Activated CD4-positive, CD25-positive, alpha-beta regulatory T cell treated with anti-CD3 and anti-CD28 coated beads, Interleukin-2, amount 50 U/mL, for 72 hours (primary cell): ENCODE data around the gene OPHN1.
"Not testable (repeated sequence)": the region's sequence is repeated elsewhere in the genome, so short reads cannot be mapped to it uniquely, and the experiment has no call there.

ENCODE experiments used
- DNase-seq: peaks from one replicate; pipeline ENCODE4 v3.0.0; 2021

OPHN1 gene

GRCh38 chrX:68420559-68420958, 12.7 kb downstream of the OPHN1 start:
- DNase-seq = no peak

- DNase-seq = no peak
These were observed 13.3 kb downstream of the OPHN1 start for GRCh38 chrX:68419975-68420374.

DNA sequence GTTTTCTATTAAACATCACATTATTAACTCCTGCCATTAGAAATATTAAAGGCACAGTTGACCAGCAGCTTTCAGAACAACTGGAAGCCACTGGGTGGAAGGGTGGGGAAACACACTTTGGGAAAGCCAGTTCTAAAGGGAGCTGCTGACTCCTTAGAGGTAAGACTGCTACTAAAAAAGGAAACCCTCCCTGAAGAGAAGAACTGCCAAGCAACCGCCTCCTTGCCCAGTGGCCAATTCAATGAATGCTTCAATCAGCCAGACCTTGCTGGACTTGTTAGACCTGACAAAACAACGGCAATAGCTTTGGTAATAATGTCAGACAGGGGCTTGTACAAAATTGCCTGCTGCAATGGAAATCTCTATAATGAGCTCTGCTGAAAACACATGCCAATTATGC, 15.6 kb downstream of the OPHN1 start:
- DNase-seq = no peak

DNA sequence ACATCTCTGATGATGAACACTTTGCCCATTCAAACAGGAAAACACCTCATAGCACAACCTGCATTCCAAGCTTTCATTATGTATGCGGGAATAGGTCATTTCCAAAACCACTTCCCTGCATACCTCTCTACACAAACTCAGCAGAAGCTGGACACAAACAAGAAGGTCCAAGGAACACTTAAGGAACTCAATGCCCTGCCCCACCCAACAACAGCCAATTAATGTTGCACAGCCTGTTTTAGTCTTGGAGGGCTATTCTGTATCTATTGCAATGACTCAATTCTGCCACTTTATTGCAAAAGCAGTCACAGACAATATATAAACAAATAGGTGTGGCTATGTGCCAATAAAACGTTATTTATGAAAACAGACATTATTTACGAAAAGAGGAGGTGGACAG, 16.7 kb downstream of the OPHN1 start:
- no peak for DNase-seq

DNA sequence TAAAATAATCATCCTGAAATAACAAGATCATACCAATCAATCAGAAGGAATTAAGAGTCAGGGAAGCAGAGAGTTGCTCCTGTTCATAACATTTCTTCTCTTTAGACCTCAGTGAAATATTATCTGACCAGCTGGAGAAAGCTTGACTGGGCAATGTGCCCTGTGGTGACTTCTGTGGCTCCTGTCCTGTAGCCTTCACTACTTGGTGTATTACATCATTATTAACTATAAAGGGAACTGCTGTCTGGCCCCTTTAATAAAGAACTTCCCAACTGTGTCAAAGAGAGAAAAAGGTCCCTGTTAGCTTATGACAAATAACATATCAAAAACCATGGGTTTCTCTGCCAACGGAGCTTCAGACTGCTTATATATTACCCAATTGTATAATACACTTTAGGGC, 18.0 kb downstream of the OPHN1 start:
- DNase-seq = no peak

- DNase-seq = no peak
These were observed 20.0 kb downstream of the OPHN1 start for GRCh38 chrX:68413254-68413653.

GRCh38 chrX:68411729-68412128, 21.6 kb downstream of the OPHN1 start:
- DNase-seq = no peak

GRCh38 chrX:68409194-68409593, 24.1 kb downstream of the OPHN1 start:
- DNase-seq = no peak

DNA sequence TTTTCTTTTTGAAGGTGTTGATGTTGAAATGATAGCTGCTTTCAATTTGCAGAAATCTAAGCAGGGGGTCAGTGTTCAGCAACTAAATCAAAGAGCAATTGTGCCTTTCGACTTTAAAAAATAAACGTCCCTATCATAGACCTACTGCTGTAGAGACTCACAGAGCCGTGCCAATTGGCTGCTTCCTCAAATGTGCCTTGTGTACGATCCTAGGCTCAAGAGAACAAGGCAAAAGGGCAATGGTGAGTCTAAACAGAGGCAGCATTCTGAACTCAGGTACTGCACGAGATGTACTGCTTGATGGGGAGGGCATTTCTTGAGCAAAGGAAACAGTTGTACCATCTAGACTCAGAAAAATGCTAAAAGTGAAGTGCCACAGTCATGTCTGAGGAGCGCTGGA, 29.8 kb downstream of the OPHN1 start:
- no peak for DNase-seq

DNA sequence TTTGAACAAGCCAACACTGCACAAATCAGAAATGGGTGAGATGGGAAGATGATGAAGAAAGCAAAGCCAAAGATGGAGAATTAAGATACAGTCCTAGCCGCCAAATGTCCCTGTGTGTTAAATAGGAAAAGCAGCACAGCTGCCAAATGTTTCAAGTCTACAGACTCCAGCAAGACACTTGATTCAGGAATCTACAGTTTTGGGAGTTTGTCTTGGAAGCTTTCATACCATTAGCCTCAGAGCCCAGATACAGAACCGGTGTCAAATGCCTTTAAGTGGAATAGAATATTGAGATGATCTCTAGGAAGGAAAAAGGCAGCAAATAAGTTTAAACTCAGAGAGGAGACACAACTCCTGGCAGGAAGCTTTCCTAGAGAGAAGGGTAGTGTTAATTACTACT, 30.3 kb downstream of the OPHN1 start:
- no peak for DNase-seq

GRCh38 chrX:68402094-68402493, 31.2 kb downstream of the OPHN1 start:
- no peak for DNase-seq

DNA sequence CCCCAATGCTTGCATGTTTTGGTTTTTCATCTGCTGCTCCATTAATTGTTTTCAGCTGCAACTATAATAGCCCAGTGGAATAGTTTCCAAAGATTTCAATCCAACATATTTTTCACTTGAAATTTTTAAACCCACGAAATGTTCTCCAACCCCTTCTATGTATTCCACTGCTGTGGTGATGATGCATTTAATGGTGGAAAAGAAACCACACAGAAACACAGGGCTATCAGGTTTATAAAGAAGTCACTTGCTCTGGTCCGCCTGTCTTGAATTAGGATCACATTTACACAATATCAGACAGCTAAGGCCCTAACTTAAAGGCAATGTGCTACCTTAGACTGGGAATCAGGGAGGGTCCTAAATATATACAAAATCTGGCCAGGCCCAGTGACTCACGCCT, 35.0 kb downstream of the OPHN1 start:
- no peak for DNase-seq

GRCh38 chrX:68396953-68397352, 36.3 kb downstream of the OPHN1 start:
- no peak for DNase-seq

DNA sequence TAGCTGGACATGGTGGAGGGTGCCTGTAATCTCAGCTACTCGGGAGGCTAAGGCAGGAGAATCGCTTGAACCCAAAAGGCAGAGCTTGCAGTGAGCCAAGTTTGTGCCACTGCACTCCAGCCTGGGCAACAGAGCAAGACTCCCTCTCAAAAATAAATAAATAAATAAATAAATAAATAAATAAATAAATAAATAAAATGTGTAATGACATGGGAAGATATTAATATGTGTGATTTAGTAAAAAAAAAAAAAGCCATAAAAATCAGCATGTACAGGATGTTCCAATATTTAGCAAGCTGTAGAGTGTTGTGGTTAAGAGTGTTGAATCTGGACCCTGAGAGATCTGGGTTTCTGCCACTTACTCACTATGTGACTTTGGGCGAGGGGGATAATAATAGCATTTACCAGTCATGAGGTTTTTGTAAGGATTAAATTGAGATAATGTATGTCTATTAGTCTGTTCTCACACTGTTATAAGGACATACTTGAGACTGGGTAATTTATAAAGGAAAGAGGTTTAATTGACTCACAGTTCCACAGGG, 43.8 kb downstream of the OPHN1 start:
- DNase-seq = not testable (repeated sequence)

DNA sequence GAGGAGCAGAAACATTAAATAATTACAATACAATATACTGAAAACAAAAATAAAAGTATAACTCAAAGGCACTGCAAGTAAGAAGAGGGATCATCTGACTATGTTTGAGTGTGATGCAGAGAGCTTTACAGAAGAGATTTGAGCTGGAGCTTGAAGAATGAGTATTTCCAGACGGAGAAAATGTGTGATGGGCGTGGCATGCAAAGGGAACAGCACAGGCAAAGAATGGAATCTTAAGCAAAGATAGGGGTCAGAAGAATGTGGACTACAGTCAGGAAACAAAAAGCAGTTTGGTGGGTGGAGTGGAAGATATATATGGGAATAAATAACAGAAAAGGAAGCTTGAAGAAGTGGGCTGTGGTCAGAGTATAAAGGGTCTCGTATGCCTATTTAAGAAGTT, 45.5 kb downstream of the OPHN1 start:
- DNase-seq = no peak

GRCh38 chrX:68383540-68383939, 49.8 kb downstream of the OPHN1 start:
- DNase-seq = no peak

DNA sequence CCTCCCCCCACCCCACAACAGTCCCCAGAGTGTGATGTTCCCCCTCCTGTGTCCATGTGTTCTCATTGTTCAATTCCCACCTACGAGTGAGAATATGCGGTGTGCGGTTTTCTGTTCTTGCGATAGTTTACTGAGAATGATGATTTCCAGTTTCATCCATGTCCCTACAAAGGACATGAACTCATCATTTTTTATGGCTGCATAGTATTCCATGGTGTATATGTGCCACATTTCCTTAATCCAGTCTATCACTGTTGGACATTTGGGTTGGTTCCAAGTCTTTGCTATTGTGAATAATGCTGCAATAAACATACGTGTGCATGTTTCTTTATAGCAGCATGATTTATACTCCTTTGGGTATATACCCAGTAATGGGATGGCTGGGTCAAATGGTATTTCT, 55.7 kb downstream of the OPHN1 start:
- not testable (repeated sequence) for DNase-seq

- no peak for DNase-seq
These were observed 56.9 kb downstream of the OPHN1 start for GRCh38 chrX:68376373-68376772.

DNA sequence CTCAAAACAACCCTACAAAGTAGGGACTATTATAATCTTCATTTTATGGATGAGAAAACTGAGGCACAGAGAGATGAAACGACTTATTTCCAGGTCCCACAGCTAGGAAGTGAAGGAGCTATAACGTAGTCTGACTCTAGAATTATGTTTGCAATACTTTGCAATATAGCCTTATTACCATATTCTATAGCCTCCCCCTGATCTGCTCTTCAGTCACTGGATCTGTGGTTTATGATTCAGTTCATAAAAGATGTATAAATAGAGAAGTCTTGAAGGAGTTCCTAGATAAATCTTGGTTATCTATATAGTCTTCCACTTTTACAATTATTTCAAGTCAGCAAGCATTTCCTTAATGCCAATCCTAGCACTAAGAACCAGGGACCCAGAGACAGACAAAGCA, 57.5 kb downstream of the OPHN1 start:
- DNase-seq = no peak

GRCh38 chrX:68372665-68373064, 60.6 kb downstream of the OPHN1 start:
- no peak for DNase-seq

DNA sequence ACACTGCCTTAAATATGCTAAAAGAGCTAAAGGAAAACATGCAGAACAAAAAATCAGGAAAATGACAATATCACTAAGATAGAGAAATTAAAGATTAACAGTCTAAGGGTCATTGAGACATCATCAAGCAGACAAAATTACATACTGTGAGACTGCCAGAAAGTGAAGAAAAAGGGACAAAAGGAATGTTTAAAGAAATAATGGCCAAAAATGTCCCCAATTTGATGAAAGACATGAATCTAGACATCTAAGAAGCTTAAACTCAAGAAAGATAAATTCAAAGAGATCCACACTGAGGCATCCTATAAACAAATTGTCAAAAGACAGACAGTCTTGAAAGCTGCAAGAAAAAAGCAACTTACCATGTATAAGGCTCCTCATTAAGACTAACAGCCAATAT, 63.7 kb downstream of the OPHN1 start:
- no peak for DNase-seq

GRCh38 chrX:68365341-68365740, 68.0 kb downstream of the OPHN1 start:
- DNase-seq = no peak

DNA sequence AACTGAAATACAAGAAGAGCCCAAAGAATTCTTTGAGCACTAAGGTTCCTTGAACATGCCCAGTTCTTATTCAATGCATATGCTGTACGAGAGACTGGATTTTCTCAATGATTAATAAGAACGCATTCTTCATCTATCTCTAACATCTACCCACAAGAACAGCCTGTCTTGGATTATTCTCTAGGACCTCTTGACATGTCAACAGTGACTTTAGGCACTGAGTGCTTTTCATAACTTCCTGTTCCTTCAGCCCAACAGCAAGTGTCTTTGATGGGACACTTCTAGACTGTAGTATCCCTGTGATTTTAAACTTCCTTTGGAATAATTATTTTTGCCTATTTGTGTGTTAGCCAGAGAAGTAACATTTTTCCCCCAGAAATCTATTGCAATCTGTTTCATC, 69.3 kb downstream of the OPHN1 start:
- no peak for DNase-seq

GRCh38 chrX:68358679-68359078, 74.6 kb downstream of the OPHN1 start:
- DNase-seq = no peak

- DNase-seq = no peak
These were observed 77.7 kb downstream of the OPHN1 start for GRCh38 chrX:68355629-68355920.
